Neuronal stem cell (in vitro differentiated cells): ENCODE data around the gene NKD2.
A peak's percentile ranks its signal among the peaks of the same experiment; 100 is the strongest.

ENCODE experiments used
- DNase-seq: peaks from one replicate; pipeline ENCODE4 v3.0.0-alpha.2; 2013; ENCODE audit warnings: low spot score
- H2AFZ ChIP-seq: one replicate; pipeline ENCODE4 v1.6.1; 2013; ENCODE audit warnings: mild to moderate bottlenecking, low read length, inconsistent platforms
- H2AK5ac ChIP-seq: 2 replicates; pipeline ENCODE4 v1.6.1; 2013; ENCODE audit warnings: low read depth, mild to moderate bottlenecking, inconsistent platforms, low read length, moderate library complexity, mixed read lengths
- H2BK120ac ChIP-seq: 2 replicates; pipeline ENCODE4 v1.6.1; 2013; ENCODE audit warnings: low read depth, mild to moderate bottlenecking, inconsistent platforms, low read length, moderate library complexity, mixed read lengths
- H2BK12ac ChIP-seq: one replicate; pipeline ENCODE4 v1.6.1; 2013; ENCODE audit warnings: low read length, inconsistent platforms
- H2BK15ac ChIP-seq: 2 replicates; pipeline ENCODE4 v1.6.1; 2013; ENCODE audit warnings: mild to moderate bottlenecking, low read length, inconsistent platforms, mixed read lengths
- H2BK5ac ChIP-seq: one replicate; pipeline ENCODE4 v1.6.1; 2013; ENCODE audit warnings: inconsistent platforms, mild to moderate bottlenecking, low read length, moderate library complexity
- H3K14ac ChIP-seq: one replicate; pipeline ENCODE4 v1.6.1; 2013; ENCODE audit warnings: low read length, inconsistent platforms
- H3K18ac ChIP-seq: 2 replicates; pipeline ENCODE4 v1.6.1; 2013; ENCODE audit warnings: low read length, inconsistent platforms
- H3K23ac ChIP-seq: 2 replicates; pipeline ENCODE4 v1.6.1; 2013; ENCODE audit warnings: low read depth, mild to moderate bottlenecking, mixed read lengths, low read length, inconsistent platforms; ENCODE audit not compliant: poor library complexity
- H3K27ac ChIP-seq: replicated peaks from 3 replicates; pipeline ENCODE4 v1.5.1; 2013; ENCODE audit warnings: low read length, inconsistent platforms
- H3K27me3 ChIP-seq, 3 experiments: 2 replicates each; pipeline ENCODE4 v1.6.1; 2013; ENCODE audit warnings: low read length in 3 of 3, mild to moderate bottlenecking in 2 of 3, inconsistent platforms in 1 of 3, low read depth in 1 of 3, mixed read lengths in 1 of 3, moderate library complexity in 1 of 3; ENCODE audit not compliant: control insufficient read depth in 3 of 3, insufficient read depth in 3 of 3
- H3K36me3 ChIP-seq, 2 donors: replicated peaks in 1 of 2; 2 replicates each; pipeline ENCODE4 v1.6.1; 2013; ENCODE audit warnings: low read length in 2 of 2; ENCODE audit not compliant: control insufficient read depth in 2 of 2, insufficient read depth in 2 of 2
- H3K4ac ChIP-seq: 2 replicates; pipeline ENCODE4 v1.6.1; 2013; ENCODE audit warnings: inconsistent platforms, mild to moderate bottlenecking, low read length, moderate library complexity
- H3K4me1 ChIP-seq, 2 donors: 1 replicate in 1 of 2; 2 replicates in 1 of 2; pipeline ENCODE4 v1.6.1; 2013; ENCODE audit warnings: low read length in 2 of 2, low read depth in 1 of 2; ENCODE audit not compliant: control insufficient read depth in 2 of 2, insufficient read depth in 1 of 2
- H3K4me2 ChIP-seq: one replicate; pipeline ENCODE4 v1.6.1; 2013; ENCODE audit warnings: mild to moderate bottlenecking, low read length, inconsistent platforms; ENCODE audit not compliant: insufficient read depth, poor library complexity, severe bottlenecking
- H3K4me3 ChIP-seq, 2 donors: 2 replicates each; pipeline ENCODE4 v1.5.1; 2013; ENCODE audit warnings: low read length in 2 of 2, mild to moderate bottlenecking in 2 of 2, inconsistent platforms in 1 of 2, moderate library complexity in 1 of 2
- H3K79me1 ChIP-seq: one replicate; pipeline ENCODE4 v1.6.1; 2013; ENCODE audit warnings: low read depth, mild to moderate bottlenecking, inconsistent platforms, low read length, moderate library complexity
- H3K9ac ChIP-seq: one replicate; pipeline ENCODE4 v1.6.1; 2013; ENCODE audit warnings: mild to moderate bottlenecking, low read depth, low read length, inconsistent platforms; ENCODE audit not compliant: poor library complexity
- H3K9me3 ChIP-seq, 2 donors: replicated peaks in 1 of 2; 2 replicates each; pipeline versions ENCODE3 to v1.6.1; 2013; ENCODE audit warnings: low read length in 2 of 2, mild to moderate bottlenecking in 2 of 2, inconsistent platforms in 1 of 2, low read depth in 1 of 2, mixed read lengths in 1 of 2, moderate library complexity in 1 of 2; ENCODE audit not compliant: control insufficient read depth in 2 of 2, insufficient read depth in 1 of 2
- H4K8ac ChIP-seq: one replicate; pipeline ENCODE4 v1.6.1; 2013; ENCODE audit warnings: low read depth, mild to moderate bottlenecking, inconsistent platforms, low read length, moderate library complexity
- H4K91ac ChIP-seq: one replicate; pipeline ENCODE4 v1.6.1; 2013; ENCODE audit warnings: low read length, low read depth, mild to moderate bottlenecking, inconsistent platforms; ENCODE audit not compliant: poor library complexity
- WGBS, 2 donors: extraction: QIAGEN DNeasy Blood & Tissue Kit; methylation state at CpG; one replicate each; pipeline ENCODE4 v1.1.7; 2013; ENCODE audit warnings: missing lambda C conversion rate in 2 of 2, mixed read lengths in 1 of 2; ENCODE audit not compliant: insufficient read length in 2 of 2, insufficient replicate concordance in 1 of 2; ENCODE audit errors: extremely low coverage in 2 of 2; 5-methylcytosine and 5-hydroxymethylcytosine counted together

Gene NKD2

DNA sequence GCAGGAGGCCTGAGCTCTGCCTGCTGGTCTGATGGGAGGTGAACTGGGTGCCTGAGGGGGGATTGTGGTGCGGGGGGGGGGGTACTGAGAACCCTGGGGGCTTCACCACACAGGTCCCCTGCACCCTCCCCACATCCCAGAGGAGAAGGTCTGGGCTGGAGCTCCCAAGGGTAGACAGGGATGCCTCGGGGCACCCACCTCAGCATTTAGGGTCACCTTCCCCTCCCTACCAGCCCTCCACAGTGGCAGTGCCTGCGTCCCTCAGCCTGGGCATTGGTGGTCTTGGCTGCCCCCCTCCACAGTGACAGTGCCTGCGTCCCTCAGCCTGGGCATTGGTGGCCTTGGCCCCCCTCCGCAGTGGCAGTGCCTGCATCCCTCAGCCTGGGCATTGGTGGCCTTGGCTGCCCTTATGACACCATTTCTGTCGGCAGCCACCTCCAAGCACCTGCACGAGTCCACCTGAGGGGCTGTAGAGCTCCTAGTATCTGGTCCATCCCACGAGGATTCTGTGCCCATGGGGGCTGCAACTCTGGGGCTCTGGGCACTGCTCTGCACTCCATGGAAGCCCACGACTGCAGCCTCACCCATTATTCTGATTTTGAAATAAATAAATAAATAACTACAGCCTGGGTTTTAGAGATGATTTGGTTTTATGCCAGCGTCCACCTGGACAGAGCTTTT is 21.5 kb downstream of the NKD2 start:
- peak overlapping the region; percentile 98 for H2AK5ac ChIP-seq
- no peak overlapping the region for H3K9ac ChIP-seq
- no peaks in the 10 kb centered on the region for H3K27me3 ChIP-seq
- H2AFZ ChIP-seq = no peak overlapping the region
- no peaks in the 10 kb centered on the region for H3K9me3 ChIP-seq
- no peak overlapping the region for H2BK12ac ChIP-seq
- no peak overlapping the region for H2BK5ac ChIP-seq
- H3K23ac ChIP-seq = no peak overlapping the region
- peak overlapping the region in 1 of 2 donors; percentile 49 for H3K4me3 ChIP-seq
- H3K4me2 ChIP-seq = no peak overlapping the region
- peaks cover 8 to 12% of the 10 kb centered on the region in 2 donors for H3K4me1 ChIP-seq
- H3K79me1 ChIP-seq = peaks cover 8% of the 10 kb centered on the region
- no peaks in the 10 kb centered on the region for H3K36me3 ChIP-seq
- H4K8ac ChIP-seq = no peak overlapping the region
- H3K18ac ChIP-seq = peak overlapping the region; percentile 70
- DNase-seq = no peak
- no CpG with 5 or more reads among the region's 10 CpGs for WGBS, 2 donors
- no peak overlapping the region for H3K4ac ChIP-seq
- H2BK15ac ChIP-seq = peak overlapping the region; percentile 18
- no peak overlapping the region for H2BK120ac ChIP-seq
- H4K91ac ChIP-seq = no peak overlapping the region
- peak overlapping the region; percentile 60 for H3K14ac ChIP-seq
- no peak overlapping the region for H3K27ac ChIP-seq

DNA sequence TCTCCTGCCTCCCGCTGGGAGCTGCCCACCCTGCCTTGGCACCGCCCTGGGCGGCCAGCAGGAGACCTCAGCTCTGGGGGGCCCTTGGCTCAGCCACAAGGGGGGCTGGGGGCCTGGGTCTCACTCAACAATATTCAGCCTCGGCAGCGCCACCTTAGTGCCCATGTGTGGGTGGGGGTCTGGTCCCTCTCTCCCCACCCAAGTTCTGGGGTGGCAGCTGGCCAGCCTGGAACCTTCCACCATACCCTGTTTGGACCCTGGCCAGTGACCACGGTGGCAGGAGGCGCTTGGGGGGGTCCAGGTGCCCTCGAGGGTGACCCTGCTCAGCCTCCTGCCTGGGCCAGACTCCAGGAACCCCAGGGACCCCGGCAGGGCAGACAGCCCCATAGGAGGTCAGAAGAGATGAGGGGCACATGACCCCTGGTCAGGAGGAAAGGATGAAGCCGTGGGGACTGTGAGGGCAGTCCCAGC is 22.2 kb downstream of the NKD2 start:
- Histone ChIP-seq H2BK15ac (peak overlapping the region; percentile 92), H4K91ac (no peak overlapping the region), H3K4ac (no peak overlapping the region), H2AFZ (no peak overlapping the region), H3K79me1 (peaks cover 8% of the 10 kb centered on the region), H3K23ac (peak overlapping the region; percentile 34), H3K4me3 (no peak overlapping the region), H3K36me3 (no peaks in the 10 kb centered on the region), H4K8ac (peak overlapping the region; percentile 65), H2AK5ac (peak overlapping the region; percentile 98), H2BK5ac (peak overlapping the region; percentile 13), H3K4me2 (no peak overlapping the region), H3K18ac (peak overlapping the region; percentile 92), H3K9ac (no peak overlapping the region), H3K27ac (no peak overlapping the region), H3K27me3 (no peaks in the 10 kb centered on the region), H3K4me1 (peaks cover 8 to 12% of the 10 kb centered on the region in 2 donors), H3K9me3 (no peaks in the 10 kb centered on the region), H2BK12ac (peak overlapping the region; percentile 84), H2BK120ac (no peak overlapping the region), H3K14ac (no peak overlapping the region)
- DNase-seq = no peak
- WGBS, 2 donors = no CpG with 5 or more reads among the region's 10 CpGs

DNA sequence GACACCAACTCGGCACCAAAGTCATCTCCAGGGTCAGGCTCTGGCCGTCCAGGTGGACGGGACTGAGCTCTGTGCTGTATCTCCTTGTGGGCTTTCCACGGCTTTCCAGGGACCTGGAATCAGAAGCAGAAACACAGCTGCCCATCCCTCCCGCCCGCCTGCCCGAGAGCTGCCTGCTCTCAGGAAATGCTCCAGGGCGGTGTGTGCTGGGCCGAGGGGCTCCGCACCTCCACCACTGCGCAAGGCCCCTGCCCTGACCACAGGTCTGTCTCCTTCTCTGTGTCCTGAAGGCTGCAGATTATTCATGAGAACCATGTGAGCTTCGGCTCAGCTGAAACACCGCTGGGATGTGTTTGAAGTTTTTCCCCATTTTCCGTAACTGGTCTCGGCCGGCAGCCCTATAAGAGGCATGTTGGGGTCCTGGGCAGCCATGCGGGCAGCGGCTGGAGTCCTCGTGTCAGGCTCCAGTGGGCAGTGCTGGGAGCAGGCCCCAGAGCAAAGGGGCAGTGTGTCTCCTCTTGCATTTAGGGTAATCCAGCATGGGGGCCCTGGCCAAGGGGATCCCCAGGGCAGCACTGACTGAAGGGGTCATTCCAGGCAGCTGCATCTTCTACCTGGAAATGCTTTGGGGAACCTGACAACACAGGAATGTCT is 22.8 kb downstream of the NKD2 start:
- H3K27me3 ChIP-seq = no peaks in the 10 kb centered on the region
- H3K14ac ChIP-seq = no peak overlapping the region
- H3K27ac ChIP-seq = no peak overlapping the region
- H2BK15ac ChIP-seq = peak overlapping the region; percentile 92
- H2BK120ac ChIP-seq = peak overlapping the region; percentile 4
- H3K4me2 ChIP-seq = no peak overlapping the region
- H3K4me3 ChIP-seq = no peak overlapping the region
- H2AFZ ChIP-seq = no peak overlapping the region
- peak overlapping the region; percentile 92 for H3K18ac ChIP-seq
- H3K23ac ChIP-seq = peak overlapping the region; percentile 34
- no peak overlapping the region for H3K4ac ChIP-seq
- peaks cover 8 to 12% of the 10 kb centered on the region in 2 donors for H3K4me1 ChIP-seq
- H2BK12ac ChIP-seq = peak overlapping the region; percentile 84
- no peak for DNase-seq
- H4K91ac ChIP-seq = no peak overlapping the region
- H4K8ac ChIP-seq = peak overlapping the region; percentile 43
- WGBS, 2 donors = no CpG with 5 or more reads among the region's 19 CpGs
- peaks cover 8% of the 10 kb centered on the region for H3K79me1 ChIP-seq
- H2AK5ac ChIP-seq = peak overlapping the region; percentile 98
- H3K9me3 ChIP-seq = no peaks in the 10 kb centered on the region
- H3K9ac ChIP-seq = peak overlapping the region; percentile 4
- H2BK5ac ChIP-seq = peak overlapping the region; percentile 90
- H3K36me3 ChIP-seq = no peaks in the 10 kb centered on the region

DNA sequence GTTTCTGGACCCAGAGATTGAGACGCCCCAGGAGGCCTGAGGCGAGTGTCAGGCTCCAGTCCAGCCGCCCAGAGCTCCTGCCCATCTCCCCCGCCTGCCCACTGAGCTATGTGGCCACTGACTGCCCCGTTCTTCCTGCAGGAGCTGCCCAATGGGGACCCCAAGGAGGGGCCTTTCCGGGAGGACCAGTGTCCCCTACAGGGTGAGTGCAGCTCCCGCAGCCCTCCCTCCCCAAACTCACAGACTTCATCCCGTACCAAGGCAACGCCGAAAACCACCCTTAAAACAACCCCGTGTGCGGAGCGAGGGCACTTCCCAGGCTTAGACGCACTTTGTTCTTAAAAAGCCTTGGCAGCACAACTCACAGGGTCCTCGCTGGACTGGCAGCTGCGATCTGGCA is 23.4 kb downstream of the NKD2 start:
- Histone ChIP-seq H3K4me3 (no peak overlapping the region), H3K27ac (no peak overlapping the region), H2BK5ac (peak overlapping the region; percentile 90), H3K79me1 (peaks cover 5% of the 10 kb centered on the region), H3K4me1 (peaks cover 8 to 12% of the 10 kb centered on the region in 2 donors), H3K9me3 (no peaks in the 10 kb centered on the region), H3K9ac (peak overlapping the region; percentile 21), H3K4ac (no peak overlapping the region), H4K91ac (no peak overlapping the region), H3K18ac (peak overlapping the region; percentile 28), H2BK120ac (no peak overlapping the region), H2BK15ac (peak overlapping the region; percentile 92), H3K27me3 (no peaks in the 10 kb centered on the region), H2AFZ (no peak overlapping the region), H3K4me2 (no peak overlapping the region), H3K23ac (peak overlapping the region; percentile 34), H3K14ac (no peak overlapping the region), H2AK5ac (peak overlapping the region; percentile 98), H3K36me3 (no peaks in the 10 kb centered on the region), H4K8ac (no peak overlapping the region), H2BK12ac (no peak overlapping the region)
- WGBS, 2 donors = no CpG with 5 or more reads among the region's 16 CpGs
- DNase-seq = no peak
